HCT116 (cell line): ENCODE data around the gene ADGRB3. TPM values are rescaled to one million over a fixed set of nuclear protein-coding genes. Genes with fewer than 3 reads are reported as not detected.

ENCODE experiments used
- ATAC-seq: fragments of 200-7000 bp; cut with Tn5 transposase; 2 replicates; pipeline ENCODE4 v1.9.1; 2020; ENCODE audit warnings: mild to moderate bottlenecking, moderate library complexity
- BruUV-seq: library from RNA; stranded (reverse); fragments of 400-500 nt; replicated peaks from 2 replicates; lab custom pipeline; 2021; lab: Mats Ljungman, UMichigan
- CTCF ChIA-PET: fragments of 300-600 bp; sonication (Branson Sonifier 250); formaldehyde crosslinking; loops from one replicate; lab custom pipeline; 2021; ENCODE audit warnings: antibody characterized with exemption; lab: Charles Lee
- POLR2A ChIA-PET: fragments of 300-600, 350-600 bp; sonication (Branson Sonifier 250); formaldehyde crosslinking; loops from one replicate; lab custom pipeline; 2021; ENCODE audit warnings: antibody characterized with exemption; lab: Charles Lee
- RAD21 ChIA-PET, 2 experiments: fragments of 300-600 bp; sonication (Branson Sonifier 250); formaldehyde crosslinking; loops; one replicate each; lab custom pipeline; 2023; ENCODE audit warnings: low total read pairs in 2 of 2; ENCODE audit not compliant: uncharacterized antibody in 2 of 2, unreplicated experiment in 2 of 2, low non-redundant PET in 1 of 2; lab: Charles Lee
- DNase-seq: peaks from one replicate; pipeline ENCODE4 v3.0.0-alpha.2; 2010; ENCODE audit warnings: low read depth, low spot score
- H2AFZ ChIP-seq: fragments of 200-600 bp; shearing (Covaris generic), sonication (generic); 2 replicates; pipeline ENCODE4 v1.6.1; 2017; ENCODE audit warnings: low read depth, mixed run types, mixed read lengths, antibody characterized with exemption, low read length; ENCODE audit not compliant: poor library complexity, severe bottlenecking
- H3K27ac ChIP-seq: 2 replicates; pipeline ENCODE4 v1.5.1; 2012; ENCODE audit warnings: low read depth, low read length
- H3K27me3 ChIP-seq: fragments of 200-600 bp; sonication (generic); 2 replicates; pipeline ENCODE4 v1.6.1; 2016; ENCODE audit warnings: mixed run types, low read length, mixed read lengths; ENCODE audit not compliant: insufficient read depth
- H3K36me3 ChIP-seq, 2 experiments: fragments of 200-500 bp in 1 of 2; fragments of 200-600 bp in 1 of 2; sonication (Bioruptor generic) in 1 of 2; sonication (generic) in 1 of 2; 2 replicates each; pipeline versions ENCODE4 v1.5.1 to v1.6.1; 2014 to 2016; ENCODE audit warnings: low read length in 2 of 2, inconsistent platforms in 1 of 2, mixed read lengths in 1 of 2, mixed run types in 1 of 2; ENCODE audit not compliant: insufficient read depth in 2 of 2, control insufficient read depth in 1 of 2
- H3K4me1 ChIP-seq, 2 experiments: fragments of 200-600 bp in 1 of 2; sonication (generic) in 1 of 2; 2 replicates each; pipeline versions ENCODE4 v1.5.1 to v1.6.1; 2012 to 2017; ENCODE audit warnings: low read length in 2 of 2, inconsistent platforms in 1 of 2, mild to moderate bottlenecking in 1 of 2, mixed read lengths in 1 of 2, mixed run types in 1 of 2, moderate library complexity in 1 of 2; ENCODE audit not compliant: insufficient read depth in 2 of 2, control insufficient read depth in 1 of 2
- H3K4me2 ChIP-seq: fragments of 200-600 bp; sonication (generic); 2 replicates; pipeline ENCODE4 v1.6.1; 2017; ENCODE audit warnings: mixed run types, low read length, mixed read lengths
- H3K4me3 ChIP-seq, 2 experiments: fragments of 200-600 bp in 1 of 2; sonication (generic) in 1 of 2; replicated peaks in 1 of 2; 2 replicates each; pipeline ENCODE4 v1.5.1; 2011 to 2016; ENCODE audit warnings: low read length in 2 of 2, control low read depth in 1 of 2, low read depth in 1 of 2, mild to moderate bottlenecking in 1 of 2, mixed read lengths in 1 of 2, mixed run types in 1 of 2
- H3K79me2 ChIP-seq: fragments of 200-600 bp; sonication (generic); 2 replicates; pipeline ENCODE4 v1.6.1; 2017; ENCODE audit warnings: mild to moderate bottlenecking, mixed run types, low read length, moderate library complexity, mixed read lengths; ENCODE audit not compliant: insufficient read depth
- H3K9ac ChIP-seq: fragments of 200-600 bp; sonication (generic); 2 replicates; pipeline ENCODE4 v1.6.1; 2016; ENCODE audit warnings: low read length, mixed read lengths
- H3K9me2 ChIP-seq: fragments of 200-600 bp; sonication (generic), shearing (Covaris generic); 2 replicates; pipeline ENCODE4 v1.6.1; 2017; ENCODE audit warnings: mixed run types, mild to moderate bottlenecking, moderate library complexity; ENCODE audit not compliant: insufficient read depth
- H3K9me3 ChIP-seq, 2 experiments: fragments of 200-500 bp in 1 of 2; fragments of 200-600 bp in 1 of 2; sonication (Bioruptor generic) in 1 of 2; sonication (generic) in 1 of 2; 2 replicates each; pipeline ENCODE4 v1.6.1; 2014 to 2017; ENCODE audit warnings: low read length in 2 of 2, mixed read lengths in 2 of 2, inconsistent platforms in 1 of 2, low read depth in 1 of 2, mild to moderate bottlenecking in 1 of 2, mixed run types in 1 of 2, moderate library complexity in 1 of 2; ENCODE audit not compliant: control insufficient read depth in 1 of 2, insufficient read depth in 1 of 2
- H4K20me1 ChIP-seq: fragments of 200-600 bp; sonication (generic), shearing (Covaris generic); 2 replicates; pipeline ENCODE4 v1.6.1; 2017; ENCODE audit warnings: mixed run types, mild to moderate bottlenecking, moderate library complexity; ENCODE audit not compliant: insufficient read depth
- CBX3 ChIP-seq: IDR thresholded peaks from 2 replicates; pipeline ENCODE4 v1.6.1; 2012; ENCODE audit warnings: low read depth
- CEBPB ChIP-seq: IDR thresholded peaks from 2 replicates; pipeline ENCODE4 v1.6.1; 2012; ENCODE audit warnings: low read depth
- EGR1 ChIP-seq: IDR thresholded peaks from 2 replicates; pipeline ENCODE4 v1.6.1; 2012; ENCODE audit warnings: low read depth
- ELF1 ChIP-seq: IDR thresholded peaks from 2 replicates; pipeline ENCODE4 v1.6.1; 2012; ENCODE audit warnings: low read depth, borderline replicate concordance
- EZH2 ChIP-seq: fragments of 200-600 bp; sonication (generic); IDR thresholded peaks from 2 replicates; pipeline ENCODE4 v1.6.1; 2017; ENCODE audit warnings: antibody characterized with exemption, mixed run types
- EZH2phosphoT487 ChIP-seq: fragments of 200-600 bp; IDR thresholded peaks from 2 replicates; pipeline ENCODE4 v1.6.1; 2018; ENCODE audit warnings: antibody characterized with exemption, borderline replicate concordance
- POLR2A ChIP-seq: IDR thresholded peaks from 2 replicates; pipeline ENCODE4 v1.7.0; 2011; ENCODE audit warnings: borderline replicate concordance; ENCODE audit not compliant: insufficient read depth, insufficient read length; ENCODE audit errors: extremely low read depth
- POLR2AphosphoS5 ChIP-seq: IDR thresholded peaks from 2 replicates; pipeline ENCODE4 v1.6.1; 2011; ENCODE audit warnings: mild to moderate bottlenecking, low read depth, low read length, moderate library complexity
- RAD21 ChIP-seq: IDR thresholded peaks from 2 replicates; pipeline ENCODE4 v1.6.1; 2012; ENCODE audit warnings: low read depth, mild to moderate bottlenecking
- REST ChIP-seq: IDR thresholded peaks from 2 replicates; pipeline ENCODE4 v1.6.1; 2012; ENCODE audit warnings: low read depth
- SP1 ChIP-seq: IDR thresholded peaks from 2 replicates; pipeline ENCODE4 v1.6.1; 2012; ENCODE audit warnings: low read depth
- SRF ChIP-seq: IDR thresholded peaks from 2 replicates; pipeline ENCODE4 v1.6.1; 2012; ENCODE audit warnings: low read depth
- TCF7L2 ChIP-seq: IDR thresholded peaks from 2 replicates; pipeline ENCODE4 v1.7.0; 2011; ENCODE audit warnings: borderline replicate concordance, inconsistent platforms; ENCODE audit not compliant: insufficient read depth, insufficient read length; ENCODE audit errors: extremely low read depth
- ZFX ChIP-seq: fragments of 450-650 bp; IDR thresholded peaks from 2 replicates; pipeline ENCODE4 v1.6.1; 2017
- ZNF274 ChIP-seq: fragments of 200-500 bp; sonication (Bioruptor generic); IDR thresholded peaks from 2 replicates; pipeline ENCODE4 v1.6.1; 2014; ENCODE audit warnings: mild to moderate bottlenecking, low read depth, low read length, inconsistent platforms
- intact Hi-C: fragments of 100-400 bp; cut with micrococcal nuclease; formaldehyde crosslinking; loops from 2 replicates; pipeline ENCODE4 v1.10.0; 2022
- total RNA-seq: library from RNA; stranded (reverse); gene quantifications from one replicate; pipeline ENCODE4 v1.2.1, GENCODE V29; 2021; ENCODE audit not compliant: unreplicated experiment
- TF ChIP-seq, protein P1 (sequence below): IDR thresholded peaks from 2 replicates; pipeline ENCODE4 v1.6.1; 2012
- TF ChIP-seq, protein P2 (sequence below): IDR thresholded peaks from 2 replicates; pipeline ENCODE4 v1.6.1; 2012
- TF ChIP-seq, protein P3 (sequence below): IDR thresholded peaks from 2 replicates; pipeline ENCODE4 v1.6.1; 2011; ENCODE audit warnings: mild to moderate bottlenecking, low read length, moderate library complexity; ENCODE audit not compliant: insufficient replicate concordance; ENCODE audit errors: extremely low read depth

The ADGRB3 gene
- total RNA-seq, 1 experiment from 2014 or later, result not detected

- TF ChIP-seq REST, result no peak
- TF ChIP-seq, protein P1, sequence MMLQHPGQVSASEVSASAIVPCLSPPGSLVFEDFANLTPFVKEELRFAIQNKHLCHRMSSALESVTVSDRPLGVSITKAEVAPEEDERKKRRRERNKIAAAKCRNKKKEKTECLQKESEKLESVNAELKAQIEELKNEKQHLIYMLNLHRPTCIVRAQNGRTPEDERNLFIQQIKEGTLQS, result no peak
- TF ChIP-seq, all 23 proteins: peak for 0
Observed at GRCh38 chr6:69129046-69129445, 494.0 kb downstream of the ADGRB3 start (continued).

DNA sequence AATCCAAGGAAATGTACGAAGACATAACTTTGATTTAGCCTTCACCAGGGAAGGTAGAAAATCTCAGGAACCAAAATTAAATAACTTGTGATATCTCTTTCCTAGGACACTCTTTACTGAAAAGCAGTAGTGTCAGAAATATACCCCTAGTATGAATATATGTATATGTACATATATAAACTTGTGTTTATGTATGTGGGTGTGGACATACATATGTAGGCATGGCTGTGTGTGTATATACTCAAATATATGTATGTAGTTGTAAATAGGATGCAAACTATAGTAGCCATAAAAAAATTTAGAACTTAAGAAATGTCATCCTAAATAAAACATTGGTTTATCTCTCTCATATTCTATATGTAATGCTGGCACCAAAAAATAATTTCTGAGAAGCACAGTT lies 500.8 kb downstream of the ADGRB3 start:
- no peak overlapping the region for H3K4me3 ChIP-seq
- DNase-seq, result no peak
- ATAC-seq, result no peak
- H3K27me3 ChIP-seq, result no peaks in the 10 kb centered on the region
- no peak overlapping the region for H3K9ac ChIP-seq
- no peaks in the 10 kb centered on the region for H3K9me2 ChIP-seq
- BruUV-seq, result no TSS peak
- no peaks in the 10 kb centered on the region for H3K4me1 ChIP-seq
- no peak overlapping the region for H2AFZ ChIP-seq
- H3K4me2 ChIP-seq, result no peak overlapping the region
- intact Hi-C loops, result no loop called here
- no peaks in the 10 kb centered on the region for H3K79me2 ChIP-seq
- H3K9me3 ChIP-seq, result peaks cover 7 to 11% of the 10 kb centered on the region in 2 experiments; a peak in 1 of 4 replicates
- ChIA-PET POLR2A (no interaction called here), RAD21 (no interaction called here), CTCF (no interaction called here)
- H3K36me3 ChIP-seq, result no peaks in the 10 kb centered on the region
- H4K20me1 ChIP-seq, result no peaks in the 10 kb centered on the region
- H3K27ac ChIP-seq, result no peak overlapping the region
- TF ChIP-seq ZFX, result no peak
- TF ChIP-seq, protein P2, sequence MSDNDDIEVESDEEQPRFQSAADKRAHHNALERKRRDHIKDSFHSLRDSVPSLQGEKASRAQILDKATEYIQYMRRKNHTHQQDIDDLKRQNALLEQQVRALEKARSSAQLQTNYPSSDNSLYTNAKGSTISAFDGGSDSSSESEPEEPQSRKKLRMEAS, result no peak
- TF ChIP-seq ELF1, result no peak
- TF ChIP-seq RAD21, result no peak
- TF ChIP-seq, protein P3, sequence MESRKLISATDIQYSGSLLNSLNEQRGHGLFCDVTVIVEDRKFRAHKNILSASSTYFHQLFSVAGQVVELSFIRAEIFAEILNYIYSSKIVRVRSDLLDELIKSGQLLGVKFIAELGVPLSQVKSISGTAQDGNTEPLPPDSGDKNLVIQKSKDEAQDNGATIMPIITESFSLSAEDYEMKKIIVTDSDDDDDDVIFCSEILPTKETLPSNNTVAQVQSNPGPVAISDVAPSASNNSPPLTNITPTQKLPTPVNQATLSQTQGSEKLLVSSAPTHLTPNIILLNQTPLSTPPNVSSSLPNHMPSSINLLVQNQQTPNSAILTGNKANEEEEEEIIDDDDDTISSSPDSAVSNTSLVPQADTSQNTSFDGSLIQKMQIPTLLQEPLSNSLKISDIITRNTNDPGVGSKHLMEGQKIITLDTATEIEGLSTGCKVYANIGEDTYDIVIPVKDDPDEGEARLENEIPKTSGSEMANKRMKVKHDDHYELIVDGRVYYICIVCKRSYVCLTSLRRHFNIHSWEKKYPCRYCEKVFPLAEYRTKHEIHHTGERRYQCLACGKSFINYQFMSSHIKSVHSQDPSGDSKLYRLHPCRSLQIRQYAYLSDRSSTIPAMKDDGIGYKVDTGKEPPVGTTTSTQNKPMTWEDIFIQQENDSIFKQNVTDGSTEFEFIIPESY, result no peak
- no peak for TF ChIP-seq ZNF274
- no peak for TF ChIP-seq TCF7L2
- TF ChIP-seq EGR1, result no peak
- TF ChIP-seq CEBPB, result no peak
- TF ChIP-seq EZH2, result no peak
- TF ChIP-seq POLR2A, result no peak
- TF ChIP-seq SP1, result no peak
- TF ChIP-seq, protein P1, result no peak
- TF ChIP-seq EZH2phosphoT487, result no peak
- no peak for TF ChIP-seq SRF
- TF ChIP-seq CBX3, result no peak
- TF ChIP-seq POLR2AphosphoS5, result no peak
